Loucy (cell line): ENCODE results near the gene TTLL3.

ENCODE experiments used
- CTCF ChIP-seq: fragments of 200-600 bp; sonication (generic); conservative IDR thresholded peaks from 2 replicates; pipeline ENCODE4 v1.5.1; 2014; ENCODE audit warnings: mild to moderate bottlenecking, antibody characterized with exemption, low read length
- EZH2phosphoT487 ChIP-seq: fragments of 200-600 bp; IDR thresholded peaks from 2 replicates; pipeline ENCODE4 v1.6.1; 2018; ENCODE audit warnings: antibody characterized with exemption, mild to moderate bottlenecking, moderate library complexity, borderline replicate concordance

GRCh38 chr3:9866639-9867038, 56.6 kb downstream of the TTLL3 start:
- no peak for TF ChIP-seq CTCF
- TF ChIP-seq EZH2phosphoT487: no peak
